Lower leg skin (tissue), 3 donors: Measurements from ENCODE around the gene ZNF296.

Experiments used
- POLR2A ChIP-seq, 2 donors: fragments of 450-650 bp; IDR thresholded peaks; one replicate each; pipeline ENCODE4 v1.6.1; 2016 to 2017; ENCODE audit warnings: antibody characterized with exemption in 2 of 2, mild to moderate bottlenecking in 1 of 2, moderate library complexity in 1 of 2
- TF ChIP-seq, protein P1 (sequence below), 3 donors: fragments of 450-650 bp; IDR thresholded peaks; one replicate each; pipeline ENCODE4 v1.5.1; 2016; ENCODE audit warnings: antibody characterized with exemption in 3 of 3, mild to moderate bottlenecking in 3 of 3, moderate library complexity in 2 of 3

DNA sequence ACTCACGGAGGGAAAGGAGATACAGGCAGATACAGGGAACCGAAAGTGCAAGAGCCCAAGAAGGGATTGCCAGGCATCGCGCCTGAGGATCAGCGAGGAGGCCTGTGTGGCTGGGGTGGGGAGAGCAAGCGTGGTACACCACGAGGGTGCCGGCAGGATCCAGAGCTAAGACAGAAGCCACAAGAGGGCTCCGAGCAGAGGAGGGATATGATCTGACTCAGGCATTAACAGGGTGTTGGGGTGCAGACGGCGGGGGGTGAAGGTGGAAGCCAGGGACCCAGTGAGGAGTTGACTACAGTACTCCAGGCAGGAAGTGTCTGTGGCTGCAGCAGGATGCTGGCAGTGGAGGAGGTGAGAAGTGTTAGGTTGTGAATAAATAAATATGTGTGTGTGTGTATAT is 11.3 kb upstream of the ZNF296 start:
- TF ChIP-seq, protein P1, sequence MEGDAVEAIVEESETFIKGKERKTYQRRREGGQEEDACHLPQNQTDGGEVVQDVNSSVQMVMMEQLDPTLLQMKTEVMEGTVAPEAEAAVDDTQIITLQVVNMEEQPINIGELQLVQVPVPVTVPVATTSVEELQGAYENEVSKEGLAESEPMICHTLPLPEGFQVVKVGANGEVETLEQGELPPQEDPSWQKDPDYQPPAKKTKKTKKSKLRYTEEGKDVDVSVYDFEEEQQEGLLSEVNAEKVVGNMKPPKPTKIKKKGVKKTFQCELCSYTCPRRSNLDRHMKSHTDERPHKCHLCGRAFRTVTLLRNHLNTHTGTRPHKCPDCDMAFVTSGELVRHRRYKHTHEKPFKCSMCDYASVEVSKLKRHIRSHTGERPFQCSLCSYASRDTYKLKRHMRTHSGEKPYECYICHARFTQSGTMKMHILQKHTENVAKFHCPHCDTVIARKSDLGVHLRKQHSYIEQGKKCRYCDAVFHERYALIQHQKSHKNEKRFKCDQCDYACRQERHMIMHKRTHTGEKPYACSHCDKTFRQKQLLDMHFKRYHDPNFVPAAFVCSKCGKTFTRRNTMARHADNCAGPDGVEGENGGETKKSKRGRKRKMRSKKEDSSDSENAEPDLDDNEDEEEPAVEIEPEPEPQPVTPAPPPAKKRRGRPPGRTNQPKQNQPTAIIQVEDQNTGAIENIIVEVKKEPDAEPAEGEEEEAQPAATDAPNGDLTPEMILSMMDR (IDR thresholded peaks at IDR 0.05): no peak
- TF ChIP-seq POLR2A (IDR thresholded peaks at IDR 0.05): no peak
